GM04503 (cell line): ENCODE data around the gene ZNF41.
A peak's percentile ranks its signal among the peaks of the same experiment; 100 is the strongest.
"Not testable (repeated sequence)": the region's sequence is repeated elsewhere in the genome, so short reads cannot be mapped to it uniquely, and the experiment has no call there.

Experiments used
- DNase-seq: peaks from one replicate; pipeline ENCODE4 v3.0.0-alpha.2; 2012; ENCODE audit warnings: low read depth

Gene ZNF41

GRCh38 chrX:47482512-47483305 lies at the start of gene ZNF41:
Gene ZNF41 (minus strand): TSS chrX:47483222. CDS start chrX:47467481, 15,741 bp downstream.
- no peak for DNase-seq

- no peak for DNase-seq
Measured at GRCh38 chrX:47530049-47530448, 47.0 kb upstream of the ZNF41 start.

- DNase-seq, result no peak
Measured at GRCh38 chrX:47529548-47529947, 46.5 kb upstream of the ZNF41 start.

- no peak for DNase-seq
Measured at GRCh38 chrX:47523713-47524166, 40.7 kb upstream of the ZNF41 start.

- DNase-seq, result no peak
Measured at GRCh38 chrX:47523297-47523696, 40.3 kb upstream of the ZNF41 start.

- DNase-seq, result no peak
Measured at GRCh38 chrX:47518144-47518543, 35.1 kb upstream of the ZNF41 start.

- DNase-seq, result no peak
Measured at GRCh38 chrX:47515941-47516665, 33.1 kb upstream of the ZNF41 start.

- no peak for DNase-seq
Measured at GRCh38 chrX:47514533-47515235, 31.7 kb upstream of the ZNF41 start.

- DNase-seq, result not testable (repeated sequence)
Measured at GRCh38 chrX:47513034-47513965, 30.3 kb upstream of the ZNF41 start.

GRCh38 chrX:47512383-47512782 lies 29.4 kb upstream of the ZNF41 start:
- DNase-seq, result not testable (repeated sequence)

GRCh38 chrX:47507153-47507867 lies 24.3 kb upstream of the ZNF41 start:
- no peak for DNase-seq

GRCh38 chrX:47503151-47503550 lies 20.1 kb upstream of the ZNF41 start:
- DNase-seq, result no peak

GRCh38 chrX:47502316-47503125 lies 19.5 kb upstream of the ZNF41 start:
- DNase-seq, result peak; percentile 68

- peak; percentile 58 for DNase-seq
Measured at GRCh38 chrX:47501226-47502074, 18.4 kb upstream of the ZNF41 start.

GRCh38 chrX:47500554-47500953 lies 17.5 kb upstream of the ZNF41 start:
- no peak for DNase-seq

- DNase-seq, result no peak
Measured at GRCh38 chrX:47499293-47499692, 16.3 kb upstream of the ZNF41 start.

- no peak for DNase-seq
Measured at GRCh38 chrX:47498411-47498810, 15.4 kb upstream of the ZNF41 start.

- no peak for DNase-seq
Measured at GRCh38 chrX:47497271-47497888, 14.4 kb upstream of the ZNF41 start.

- DNase-seq, result not testable (repeated sequence)
Measured at GRCh38 chrX:47492133-47492532, 9.1 kb upstream of the ZNF41 start.
